Measurements from ENCODE around the gene RRP9. TPM values are rescaled to one million over a fixed set of nuclear protein-coding genes. Genes with fewer than 3 reads are reported as not detected.
A peak's percentile ranks its signal among the peaks of the same experiment; 100 is the strongest.

Gene RRP9
- total RNA-seq, 2 donors from 2014 or later = 17.9 to 27.7 TPM

GRCh38 chr3:51978143-51978502, 36.4 kb upstream of the RRP9 start:
- H3K4me3 Mint-ChIP-seq = no peak overlapping the region
- H3K9me3 Mint-ChIP-seq = no peaks in the 10 kb centered on the region
- H3K27me3 Mint-ChIP-seq (ENCODE audit: low read depth) = no peaks in the 10 kb centered on the region
- DNase-seq (no peak), ATAC-seq (replicated peaks in 1 of 2) (no peak)
- H3K27ac Mint-ChIP-seq = no peak overlapping the region
- H3K36me3 Mint-ChIP-seq (ENCODE audit: insufficient read depth in 2 of 2) = peaks cover 0 to 6% of the 10 kb centered on the region in 2 donors
- H3K4me1 Mint-ChIP-seq (ENCODE audit: low read depth) = peaks cover 48% of the 10 kb centered on the region

GRCh38 chr3:51977446-51978142, 35.9 kb upstream of the RRP9 start:
- Mint-ChIP-seq H3K4me3 (peak overlapping the region in 1 of 2 donors; percentile 26), H3K27ac (peak overlapping the region; percentile 8), H3K36me3 (ENCODE audit: insufficient read depth in 2 of 2) (peaks cover 0 to 6% of the 10 kb centered on the region in 2 donors), H3K27me3 (ENCODE audit: low read depth) (no peaks in the 10 kb centered on the region), H3K4me1 (ENCODE audit: low read depth) (peaks cover 44% of the 10 kb centered on the region), H3K9me3 (no peaks in the 10 kb centered on the region)
- DNase-seq (peak; percentile 31 to 33), ATAC-seq (replicated peaks in 1 of 2) (no peak)

GRCh38 chr3:51975852-51976549, 34.3 kb upstream of the RRP9 start:
- Mint-ChIP-seq H3K27me3 (ENCODE audit: low read depth) (no peaks in the 10 kb centered on the region), H3K36me3 (ENCODE audit: insufficient read depth in 2 of 2) (peaks cover 0 to 6% of the 10 kb centered on the region in 2 donors), H3K27ac (no peak overlapping the region), H3K4me1 (ENCODE audit: low read depth) (peaks cover 30% of the 10 kb centered on the region), H3K9me3 (no peaks in the 10 kb centered on the region), H3K4me3 (peak overlapping the region; percentile 83 to 99)
- ATAC-seq (replicated peaks in 1 of 2) (no peak), DNase-seq (peak; percentile 36 to 38)

- Mint-ChIP-seq H3K4me3 (peak within 1 kb of the TSS; percentile 98 to 99), H3K27ac (peak within 1 kb of the TSS; percentile 96), H3K9me3 (no peaks in the 10 kb centered on the region), H3K4me1 (ENCODE audit: low read depth) (peaks cover 30% of the 10 kb centered on the region), H3K36me3 (ENCODE audit: insufficient read depth in 2 of 2) (peaks cover 0 to 5% of the 10 kb centered on the region in 2 donors), H3K27me3 (ENCODE audit: low read depth) (no peaks in the 10 kb centered on the region)
- ATAC-seq (replicated peaks in 1 of 2) (peak; percentile 83 to 85), DNase-seq (peak; percentile 82 to 83)
Measured at GRCh38 chr3:51974963-51975851, 33.5 kb upstream of the RRP9 start, which contains the start of gene ABHD14A. TSS of gene ABHD14A (plus strand) at chr3:51975064. CDS start at chr3:51975136, 72 bp downstream.

GRCh38 chr3:51974277-51974962, 32.7 kb upstream of the RRP9 start:
- no peaks in the 10 kb centered on the region for H3K27me3 Mint-ChIP-seq (ENCODE audit: low read depth)
- H3K27ac Mint-ChIP-seq = peak overlapping the region; percentile 21
- DNase-seq (peak in 1 of 2 donors; percentile 29), ATAC-seq (replicated peaks in 1 of 2) (peak; percentile 19 to 30)
- H3K4me3 Mint-ChIP-seq = peak overlapping the region; percentile 98 to 99
- peaks cover 30% of the 10 kb centered on the region for H3K4me1 Mint-ChIP-seq (ENCODE audit: low read depth)
- peaks cover 0 to 5% of the 10 kb centered on the region in 2 donors for H3K36me3 Mint-ChIP-seq (ENCODE audit: insufficient read depth in 2 of 2)
- no peaks in the 10 kb centered on the region for H3K9me3 Mint-ChIP-seq

- Mint-ChIP-seq H3K27ac (no peak overlapping the region), H3K4me1 (ENCODE audit: low read depth) (peaks cover 37% of the 10 kb centered on the region), H3K9me3 (no peaks in the 10 kb centered on the region), H3K27me3 (ENCODE audit: low read depth) (no peaks in the 10 kb centered on the region), H3K4me3 (peak overlapping the region in 1 of 2 donors; percentile 6), H3K36me3 (ENCODE audit: insufficient read depth in 2 of 2) (peaks cover 0 to 5% of the 10 kb centered on the region in 2 donors)
- DNase-seq (no peak), ATAC-seq (replicated peaks in 1 of 2) (no peak)
Measured at GRCh38 chr3:51971350-51971749, 29.6 kb upstream of the RRP9 start.

GRCh38 chr3:51970606-51971300, 29.0 kb upstream of the RRP9 start:
- no peaks in the 10 kb centered on the region for H3K9me3 Mint-ChIP-seq
- H3K27ac Mint-ChIP-seq = no peak overlapping the region
- ATAC-seq (replicated peaks in 1 of 2) (no peak), DNase-seq (no peak)
- no peak overlapping the region for H3K4me3 Mint-ChIP-seq
- H3K4me1 Mint-ChIP-seq (ENCODE audit: low read depth) = peaks cover 37% of the 10 kb centered on the region
- H3K36me3 Mint-ChIP-seq (ENCODE audit: insufficient read depth in 2 of 2) = peaks cover 0 to 5% of the 10 kb centered on the region in 2 donors
- no peaks in the 10 kb centered on the region for H3K27me3 Mint-ChIP-seq (ENCODE audit: low read depth)

GRCh38 chr3:51969841-51970240, 28.1 kb upstream of the RRP9 start:
- ATAC-seq (replicated peaks in 1 of 2) = no peak
- H3K9me3 Mint-ChIP-seq = no peaks in the 10 kb centered on the region
- peaks cover 6% of the 10 kb centered on the region for H3K27me3 Mint-ChIP-seq (ENCODE audit: low read depth)
- H3K4me1 Mint-ChIP-seq (ENCODE audit: low read depth) = peaks cover 30% of the 10 kb centered on the region
- H3K36me3 Mint-ChIP-seq (ENCODE audit: insufficient read depth in 2 of 2) = peaks cover 0 to 5% of the 10 kb centered on the region in 2 donors
- H3K27ac Mint-ChIP-seq = no peak overlapping the region
- no peak overlapping the region for H3K4me3 Mint-ChIP-seq
- DNase-seq = no peak

GRCh38 chr3:51968883-51969678, 27.4 kb upstream of the RRP9 start:
- Mint-ChIP-seq H3K9me3 (no peaks in the 10 kb centered on the region), H3K4me1 (ENCODE audit: low read depth) (peaks cover 24% of the 10 kb centered on the region), H3K27me3 (ENCODE audit: low read depth) (peaks cover 6% of the 10 kb centered on the region), H3K4me3 (peak overlapping the region in 1 of 2 donors; percentile 89), H3K27ac (no peak overlapping the region), H3K36me3 (ENCODE audit: insufficient read depth in 2 of 2) (peaks cover 0 to 5% of the 10 kb centered on the region in 2 donors)
- DNase-seq (no peak), ATAC-seq (replicated peaks in 1 of 2) (no peak)

- DNase-seq (no peak), ATAC-seq (replicated peaks in 1 of 2) (no peak)
- Mint-ChIP-seq H3K9me3 (no peaks in the 10 kb centered on the region), H3K4me3 (peak overlapping the region; percentile 89 to 91), H3K27me3 (ENCODE audit: low read depth) (peaks cover 6% of the 10 kb centered on the region), H3K36me3 (ENCODE audit: insufficient read depth in 2 of 2) (no peaks in the 10 kb centered on the region), H3K27ac (no peak overlapping the region), H3K4me1 (ENCODE audit: low read depth) (peaks cover 17% of the 10 kb centered on the region)
Measured at GRCh38 chr3:51968170-51968775, 26.6 kb upstream of the RRP9 start.
